ENCODE data around the gene HDDC3. TPM values are rescaled to one million over a fixed set of nuclear protein-coding genes. Genes with fewer than 3 reads are reported as not detected.

Gene HDDC3
- total and polyA plus RNA-seq, 10 donors, result 12.8 to 34.5 (median 21.7) TPM

- peak overlapping the region in 4 of 8 donors; percentile 29 to 61 (median 31) for H3K4me3 ChIP-seq
- 39 to 57% (median 53%) methylated on average over 24 to 25 of the region's 25 CpGs for WGBS, 5 donors
- peaks cover 24 to 100% (median 99%) of the 10 kb centered on the region in 6 donors for H3K36me3 ChIP-seq
- peak overlapping the region in 7 of 8 donors; percentile 67 to 93 (median 79) for H3K27ac ChIP-seq
- peak; percentile 91 for DNase-seq
- H3K4me1 ChIP-seq, result peaks cover 0 to 71% (median 16%) of the 10 kb centered on the region in 6 donors
- peak; percentile 65 to 82 (median 68) for TF ChIP-seq POLR2AphosphoS5 (IDR thresholded peaks at IDR 0.05)
- peak in 3 of 11 experiments; percentile 10 to 22 (median 19) for TF ChIP-seq CTCF (IDR thresholded peaks at IDR 0.05 in 8 of 11, conservative IDR thresholded peaks at IDR 0.05 in 3 of 11)
- no peak for TF ChIP-seq POLR2A (IDR thresholded peaks at IDR 0.05)
- H3K27me3 ChIP-seq (replicated peaks in 1 of 7), result no peaks in the 10 kb centered on the region
- H3K9me3 ChIP-seq, result no peaks in the 10 kb centered on the region
- intact Hi-C loops (cut with DNase I; ENCODE audit: low total_unique reads), result no loop called here
Measured at GRCh38 chr15:90915808-90916440, 16.4 kb downstream of the HDDC3 start.

GRCh38 chr15:90915216-90915807 is 17.0 kb downstream of the HDDC3 start:
- Histone ChIP-seq H3K36me3 (peaks cover 24 to 100% (median 99%) of the 10 kb centered on the region in 6 donors), H3K27me3 (replicated peaks in 1 of 7) (no peaks in the 10 kb centered on the region), H3K4me1 (peaks cover 0 to 77% (median 16%) of the 10 kb centered on the region in 6 donors), H3K4me3 (peak overlapping the region in 2 of 8 donors; percentile 32 to 61), H3K27ac (peak overlapping the region in 7 of 8 donors; percentile 67 to 93 (median 79)), H3K9me3 (no peaks in the 10 kb centered on the region)
- no peak for DNase-seq
- 39 to 71% (median 46%) methylated on average over 7 of the region's 7 CpGs for WGBS, 5 donors
- intact Hi-C loops (cut with DNase I; ENCODE audit: low total_unique reads), result no loop called here
- TF ChIP-seq POLR2A (IDR thresholded peaks at IDR 0.05) (no peak), POLR2AphosphoS5 (IDR thresholded peaks at IDR 0.05) (no peak), CTCF (IDR thresholded peaks at IDR 0.05 in 8 of 11, conservative IDR thresholded peaks at IDR 0.05 in 3 of 11) (no peak)

- 71 to 91% (median 78%) methylated on average over 19 to 22 of the region's 22 CpGs for WGBS, 5 donors
- H3K27me3 ChIP-seq (replicated peaks in 1 of 7), result no peaks in the 10 kb centered on the region
- intact Hi-C loops (cut with DNase I; ENCODE audit: low total_unique reads), result no loop called here
- peaks cover 24 to 100% (median 99%) of the 10 kb centered on the region in 6 donors for H3K36me3 ChIP-seq
- peak overlapping the region in 1 of 8 donors; percentile 61 for H3K4me3 ChIP-seq
- TF ChIP-seq POLR2AphosphoS5 (IDR thresholded peaks at IDR 0.05), result peak in 2 of 3 donors; percentile 23 to 68
- no peak for TF ChIP-seq CTCF (IDR thresholded peaks at IDR 0.05 in 8 of 11, conservative IDR thresholded peaks at IDR 0.05 in 3 of 11)
- no peak for TF ChIP-seq POLR2A (IDR thresholded peaks at IDR 0.05)
- peak overlapping the region in 7 of 8 donors; percentile 67 to 93 (median 79) for H3K27ac ChIP-seq
- H3K9me3 ChIP-seq, result no peaks in the 10 kb centered on the region
- H3K4me1 ChIP-seq, result peaks cover 0 to 84% (median 18%) of the 10 kb centered on the region in 6 donors
- peak; percentile 78 for DNase-seq
Measured at GRCh38 chr15:90914305-90915080, 17.9 kb downstream of the HDDC3 start.
